NCI-H69 (cell line): ENCODE data around the gene SQOR.
A peak's percentile ranks its signal among the peaks of the same experiment; 100 is the strongest.

Experiments used
- DNase-seq: peaks from one replicate; lab custom pipeline; 2025; lab: John Stamatoyannopoulos, UW

SQOR gene

GRCh38 chr15:45634432-45635190 lies at the start of gene SQOR:
SQOR (plus strand) TSS chr15:45635029; CDS start chr15:45658924, 23,895 bp downstream.
- DNase-seq: peak; percentile 85

GRCh38 chr15:45585069-45585791 lies 49.6 kb upstream of the SQOR start:
- no peak for DNase-seq

DNA sequence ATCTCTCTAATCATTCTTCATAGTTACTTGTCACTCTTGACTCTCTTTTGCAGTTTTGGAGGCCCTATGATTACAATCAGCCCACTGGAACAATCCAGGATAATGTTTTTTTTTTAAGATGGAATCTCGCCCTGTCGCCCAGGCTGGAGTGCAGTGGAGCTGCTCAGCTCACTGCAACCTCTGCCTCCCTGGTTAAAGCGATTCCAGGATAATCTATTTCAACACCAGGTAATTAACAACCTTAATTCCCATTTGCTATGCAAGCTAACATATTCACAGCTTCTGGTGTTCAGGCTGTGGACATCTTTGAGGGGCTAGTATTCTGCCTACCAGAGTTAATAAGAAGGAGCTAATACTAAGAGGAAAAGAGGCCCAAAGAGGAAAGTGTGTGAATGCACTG lies 48.7 kb upstream of the SQOR start:
- DNase-seq: no peak

DNA sequence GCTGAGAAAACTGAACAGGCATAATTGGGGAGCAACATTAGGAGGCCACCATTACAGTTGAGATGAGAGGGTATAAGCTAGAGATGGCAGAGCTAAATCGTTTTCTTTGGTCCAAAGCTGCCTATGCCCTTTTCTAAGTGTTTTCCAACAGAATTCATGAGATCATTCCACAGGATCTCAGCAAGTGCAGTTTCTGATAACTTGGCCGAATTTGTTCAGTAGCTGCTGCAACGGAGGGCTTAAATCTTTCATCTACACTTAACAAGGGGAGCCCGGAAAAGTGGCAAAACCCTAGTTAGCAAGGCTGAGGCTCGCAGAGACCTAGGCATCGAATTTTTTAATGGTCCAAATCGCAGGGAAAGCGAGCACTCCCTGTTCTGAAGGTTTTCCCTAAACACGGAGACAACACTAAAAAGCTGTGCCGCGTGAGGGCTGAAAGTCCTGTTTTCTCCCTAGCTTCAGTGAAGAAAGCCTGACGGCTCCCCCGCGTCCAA lies 48.2 kb upstream of the SQOR start:
- DNase-seq: no peak

DNA sequence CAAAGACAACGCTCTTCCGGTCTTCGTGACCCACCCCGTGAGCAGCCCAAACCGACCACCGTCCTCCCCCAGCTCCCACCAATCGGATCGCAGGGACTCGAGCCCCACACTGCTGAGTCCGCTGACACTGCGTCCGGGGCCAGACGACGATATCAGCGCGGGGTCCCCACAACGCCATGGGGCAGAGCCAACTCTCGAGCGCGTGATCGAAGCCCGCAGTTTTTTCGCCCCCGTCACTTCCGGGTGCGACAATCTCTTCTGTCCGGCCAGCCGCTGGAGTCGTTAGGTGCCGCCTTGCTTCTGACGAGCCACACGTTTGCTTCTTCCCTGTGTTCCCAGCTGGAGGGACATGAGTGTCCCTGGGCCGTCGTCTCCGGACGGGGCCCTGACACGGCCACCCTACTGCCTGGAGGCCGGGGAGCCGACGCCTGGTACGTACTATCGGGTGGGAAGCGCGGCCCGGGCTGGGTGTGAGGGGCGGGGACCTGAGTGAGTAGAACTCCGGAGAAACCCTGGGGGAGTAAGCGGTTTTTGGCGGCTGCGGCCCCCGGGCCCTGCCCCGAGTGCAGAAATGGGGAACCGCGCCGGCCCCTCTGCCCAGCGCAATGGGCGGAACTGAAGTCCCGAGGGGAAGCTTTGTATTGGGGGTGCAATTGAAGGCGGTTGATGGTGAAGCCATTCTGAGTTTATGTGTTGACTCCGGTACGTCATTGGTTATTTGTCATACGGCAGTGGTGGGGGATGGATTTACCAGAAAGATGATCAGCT lies 47.5 kb upstream of the SQOR start, which contains the start of gene BLOC1S6:
TSS of gene BLOC1S6 (plus strand) at position 285 of the 768 bp plus-strand sequence. CDS start at position 350, 65 bp downstream.
- DNase-seq: peak; percentile 96

DNA sequence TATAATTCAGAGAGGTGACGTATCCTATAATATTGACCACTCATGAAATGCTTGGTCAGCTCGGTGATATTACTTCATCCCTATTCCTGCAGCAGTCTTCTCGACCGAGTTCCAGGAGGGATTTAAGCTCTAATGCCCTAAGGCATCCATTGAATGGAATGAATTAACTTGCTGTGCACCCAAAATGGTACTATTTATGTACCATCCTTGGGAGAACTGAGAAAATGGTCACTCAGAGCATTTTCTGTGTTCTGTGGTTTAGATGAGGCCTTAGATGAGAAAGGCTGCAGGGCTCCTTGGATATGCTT lies 47.0 kb upstream of the SQOR start:
- no peak for DNase-seq

- DNase-seq: peak; percentile 23
Measured at GRCh38 chr15:45588219-45588875, 46.5 kb upstream of the SQOR start.

DNA sequence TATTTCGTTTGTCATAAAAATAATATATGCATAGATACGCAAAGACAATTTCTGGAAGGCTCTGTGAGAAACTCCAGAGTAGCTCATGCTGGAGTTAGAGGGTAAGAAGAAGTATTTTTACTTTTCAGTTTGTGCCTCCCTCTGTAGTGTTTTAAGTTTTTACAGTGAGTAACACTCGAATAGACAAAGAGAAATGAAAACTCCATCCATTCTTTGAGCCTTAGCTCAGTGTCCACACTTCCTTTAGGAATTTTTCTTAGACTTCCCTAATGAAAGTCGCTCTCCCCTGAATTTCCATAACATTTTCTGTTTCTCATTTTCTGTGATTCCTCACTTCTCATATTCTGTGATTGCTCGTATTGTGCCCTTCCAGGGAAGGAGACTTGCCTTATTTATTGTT lies 45.6 kb upstream of the SQOR start:
- DNase-seq: no peak

DNA sequence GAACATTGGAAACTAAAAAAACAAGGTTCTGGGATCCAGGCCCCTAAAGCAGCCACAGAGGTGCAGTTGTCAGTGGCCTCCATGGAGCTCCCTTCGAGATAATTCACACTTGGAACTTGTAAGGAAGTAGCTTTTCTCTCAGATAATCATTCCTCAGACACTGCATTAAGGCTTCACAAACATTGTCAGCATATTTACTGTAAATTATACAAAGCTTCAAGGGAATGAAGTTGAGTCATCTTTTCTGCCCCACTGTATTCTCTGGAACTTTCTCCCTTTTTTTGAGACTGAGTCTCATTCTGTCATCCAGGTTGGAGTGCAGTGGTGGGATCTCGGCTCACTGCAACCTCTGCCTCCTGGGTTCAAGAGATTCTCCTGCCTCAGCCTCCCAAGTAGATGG lies 40.5 kb upstream of the SQOR start:
- DNase-seq: no peak

GRCh38 chr15:45594835-45595530 lies 39.8 kb upstream of the SQOR start:
- no peak for DNase-seq

DNA sequence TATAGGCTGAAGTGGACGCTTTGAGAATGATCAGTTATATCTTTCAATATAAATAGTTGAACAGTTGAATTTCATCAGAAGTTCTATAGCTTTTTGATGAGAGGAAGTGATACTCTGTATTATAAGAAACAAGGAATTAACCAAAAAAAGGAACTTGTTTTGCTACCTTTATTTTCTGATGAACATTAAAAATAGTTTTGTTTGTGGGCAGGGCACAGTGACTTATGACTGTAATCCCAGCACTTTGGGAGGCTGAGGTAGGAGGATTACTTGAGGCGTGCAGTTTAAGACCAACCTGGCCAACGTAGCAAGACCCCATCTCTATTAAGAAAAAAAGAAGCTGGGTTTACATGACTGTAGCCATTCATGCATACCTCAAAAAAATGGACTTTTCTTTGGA lies 30.9 kb upstream of the SQOR start:
- DNase-seq: no peak

GRCh38 chr15:45604326-45604725 lies 30.5 kb upstream of the SQOR start:
- no peak for DNase-seq

- DNase-seq: no peak
Measured at GRCh38 chr15:45606413-45606812, 28.4 kb upstream of the SQOR start.

DNA sequence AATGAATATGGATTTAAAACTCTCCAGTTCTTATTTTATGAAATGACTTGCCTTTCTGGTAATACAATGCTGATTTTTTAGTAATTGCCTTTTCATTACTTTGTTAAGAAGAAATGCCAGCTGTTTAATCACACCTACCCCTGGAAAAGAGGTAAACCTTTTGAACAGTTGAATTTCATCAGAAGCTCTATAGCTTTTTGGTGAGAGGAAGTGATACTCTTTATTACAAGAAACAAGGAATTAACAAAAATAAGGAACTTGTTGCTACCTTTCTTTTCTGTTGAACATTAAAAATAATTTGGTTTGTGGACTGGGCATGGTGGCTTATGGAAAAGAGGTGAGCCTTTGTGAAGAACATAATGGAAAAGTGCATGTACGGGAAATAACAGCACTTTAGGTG lies 28.0 kb upstream of the SQOR start:
- DNase-seq: no peak

DNA sequence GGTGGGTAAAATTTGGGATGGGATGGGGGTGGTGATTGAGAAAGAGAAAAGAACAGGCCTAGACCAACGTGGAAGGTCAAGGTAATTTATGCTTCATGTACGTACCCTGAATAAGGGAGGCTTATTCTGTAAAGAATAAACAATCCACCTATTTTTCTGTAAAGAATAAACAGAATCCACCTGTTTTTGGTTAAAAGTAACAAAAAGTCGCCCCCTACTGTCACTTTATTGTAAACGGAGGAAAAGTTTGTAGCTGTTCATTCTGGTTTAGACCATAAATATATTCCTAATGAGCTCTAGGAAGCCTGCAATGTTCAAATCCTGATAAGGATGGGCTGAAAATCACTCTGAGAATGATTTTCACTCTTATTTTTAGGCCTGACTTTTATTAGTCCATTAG lies 23.5 kb upstream of the SQOR start:
- peak; percentile 33 for DNase-seq

GRCh38 chr15:45612790-45613415 lies 21.9 kb upstream of the SQOR start:
- peak; percentile 59 for DNase-seq

DNA sequence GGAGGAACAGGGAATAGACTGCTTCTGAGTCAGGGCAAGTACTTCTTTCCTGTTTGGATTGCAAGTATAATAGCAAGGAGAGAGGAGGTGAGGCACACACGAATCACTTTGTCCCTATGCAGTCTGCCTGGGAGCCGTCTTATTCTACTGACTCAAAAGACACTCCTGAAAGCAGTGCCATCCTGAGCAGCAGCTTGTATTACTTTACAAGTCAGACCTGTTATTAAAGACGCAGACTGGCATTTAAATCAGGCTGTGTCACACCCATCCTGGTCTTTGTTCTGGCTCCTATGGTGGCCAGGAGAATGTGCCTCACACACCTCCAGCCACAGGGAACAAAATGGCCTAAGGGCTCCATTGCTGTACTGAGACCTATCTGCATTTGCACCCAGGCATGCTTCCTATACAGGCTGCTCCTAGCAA lies 17.9 kb upstream of the SQOR start:
- peak; percentile 96 for DNase-seq

DNA sequence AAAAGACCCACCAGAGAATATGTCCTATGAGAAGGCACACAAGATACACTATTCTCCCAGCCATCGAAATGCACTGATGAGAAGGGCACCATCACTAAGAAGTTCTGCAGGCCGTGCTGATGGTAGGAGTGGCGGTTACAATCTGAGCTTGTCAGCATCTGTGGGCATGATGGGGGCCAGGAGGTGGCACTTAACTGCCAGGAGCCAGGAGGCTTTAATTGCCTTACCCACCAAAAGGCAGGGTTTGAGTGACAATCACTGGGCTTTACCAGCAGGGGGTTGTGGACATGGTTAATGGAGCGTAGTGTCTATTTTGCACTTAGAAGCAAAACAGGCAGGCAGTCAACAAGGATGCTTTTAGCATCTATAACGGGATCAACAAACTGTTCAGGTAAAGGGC lies 16.0 kb upstream of the SQOR start:
- peak; percentile 94 for DNase-seq

DNA sequence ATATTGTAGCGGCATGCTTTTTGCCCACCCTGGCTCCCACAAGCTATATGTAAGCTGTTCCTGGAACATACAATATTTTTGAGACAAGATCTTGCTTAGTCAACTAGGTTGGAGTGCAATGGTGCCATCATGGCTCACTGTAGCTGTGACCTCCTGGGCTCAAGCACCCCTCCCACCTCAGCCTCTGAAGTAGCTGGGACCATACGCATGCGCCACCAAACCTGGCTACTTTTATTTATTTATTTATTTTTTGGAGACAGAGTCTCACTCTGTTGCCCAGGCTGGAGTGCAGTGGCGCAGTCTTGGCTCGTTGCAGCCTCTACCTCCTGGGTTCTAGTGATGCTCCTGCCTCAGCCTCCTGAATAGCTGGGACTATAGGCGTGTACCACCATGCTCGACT lies 6.7 kb upstream of the SQOR start:
- DNase-seq: no peak

GRCh38 chr15:45630917-45631691 lies 3.7 kb upstream of the SQOR start:
- no peak for DNase-seq
